Stimulated activated CD8-positive, alpha-beta memory T cell treated with anti-CD3 and anti-CD28 coated beads, Interleukin-7, amount 100 ng/mL, for 1 hour (primary cell): Measurements from ENCODE around the gene NUCKS1.

Source experiments
- DNase-seq, 2 donors: peaks; one replicate each; pipeline ENCODE4 v3.0.0-alpha.2; 2020; ENCODE audit warnings: low read depth in 2 of 2

NUCKS1 gene

GRCh38 chr1:205669341-205670149, 80.4 kb downstream of the NUCKS1 start:
- no peak for DNase-seq

GRCh38 chr1:205668951-205669340, 81.0 kb downstream of the NUCKS1 start:
- no peak for DNase-seq

GRCh38 chr1:205667909-205668643, 81.9 kb downstream of the NUCKS1 start:
- DNase-seq, result no peak

GRCh38 chr1:205666372-205667166, 83.4 kb downstream of the NUCKS1 start:
- no peak for DNase-seq

- no peak for DNase-seq
Observed at GRCh38 chr1:205665201-205666045, 84.6 kb downstream of the NUCKS1 start.

GRCh38 chr1:205664399-205665017, 85.5 kb downstream of the NUCKS1 start:
- DNase-seq, result no peak

- no peak for DNase-seq
Observed at GRCh38 chr1:205663286-205663936, 86.6 kb downstream of the NUCKS1 start.
